ENCODE results near the gene APEH. TPM values are rescaled to one million over a fixed set of nuclear protein-coding genes. Genes with fewer than 3 reads are reported as not detected.

Gene APEH
- total RNA-seq, 1 donor from 2014 or later, result 105 TPM

GRCh38 chr3:49653621-49654020 is 20.5 kb upstream of the APEH start:
- H3K27me3 Mint-ChIP-seq (ENCODE audit: unreplicated experiment), result no peaks in the 10 kb centered on the region
- no peak overlapping the region for H3K27ac Mint-ChIP-seq (ENCODE audit: unreplicated experiment)
- peaks cover 3% of the 10 kb centered on the region for H3K4me1 Mint-ChIP-seq (ENCODE audit: unreplicated experiment)
- no peaks in the 10 kb centered on the region for H3K36me3 Mint-ChIP-seq (ENCODE audit: unreplicated experiment)
- no peak for TF ChIP-seq CTCF (IDR thresholded peaks at IDR 0.05)
- DNase-seq (ENCODE audit: extremely low spot score, unreplicated experiment), result no peak
- H3K4me3 Mint-ChIP-seq (ENCODE audit: unreplicated experiment), result no peak overlapping the region
- H3K9me3 Mint-ChIP-seq (ENCODE audit: unreplicated experiment), result no peaks in the 10 kb centered on the region

GRCh38 chr3:49654176-49654825 is 19.9 kb upstream of the APEH start:
- no peak overlapping the region for H3K27ac Mint-ChIP-seq (ENCODE audit: unreplicated experiment)
- no peaks in the 10 kb centered on the region for H3K27me3 Mint-ChIP-seq (ENCODE audit: unreplicated experiment)
- H3K4me1 Mint-ChIP-seq (ENCODE audit: unreplicated experiment), result peaks cover 3% of the 10 kb centered on the region
- no peak for DNase-seq (ENCODE audit: extremely low spot score, unreplicated experiment)
- no peaks in the 10 kb centered on the region for H3K9me3 Mint-ChIP-seq (ENCODE audit: unreplicated experiment)
- H3K36me3 Mint-ChIP-seq (ENCODE audit: unreplicated experiment), result no peaks in the 10 kb centered on the region
- no peak for TF ChIP-seq CTCF (IDR thresholded peaks at IDR 0.05)
- no peak overlapping the region for H3K4me3 Mint-ChIP-seq (ENCODE audit: unreplicated experiment)

- Mint-ChIP-seq H3K27me3 (ENCODE audit: unreplicated experiment) (no peaks in the 10 kb centered on the region), H3K27ac (ENCODE audit: unreplicated experiment) (no peak overlapping the region), H3K4me3 (ENCODE audit: unreplicated experiment) (no peak overlapping the region), H3K4me1 (ENCODE audit: unreplicated experiment) (peaks cover 3% of the 10 kb centered on the region), H3K9me3 (ENCODE audit: unreplicated experiment) (no peaks in the 10 kb centered on the region), H3K36me3 (ENCODE audit: unreplicated experiment) (no peaks in the 10 kb centered on the region)
- TF ChIP-seq CTCF (IDR thresholded peaks at IDR 0.05), result no peak
- no peak for DNase-seq (ENCODE audit: extremely low spot score, unreplicated experiment)
These were observed 19.1 kb upstream of the APEH start for GRCh38 chr3:49654955-49655556.

- no peak for TF ChIP-seq CTCF (IDR thresholded peaks at IDR 0.05)
- no peaks in the 10 kb centered on the region for H3K9me3 Mint-ChIP-seq (ENCODE audit: unreplicated experiment)
- H3K4me1 Mint-ChIP-seq (ENCODE audit: unreplicated experiment), result peaks cover 3% of the 10 kb centered on the region
- no peaks in the 10 kb centered on the region for H3K36me3 Mint-ChIP-seq (ENCODE audit: unreplicated experiment)
- no peak overlapping the region for H3K27ac Mint-ChIP-seq (ENCODE audit: unreplicated experiment)
- no peaks in the 10 kb centered on the region for H3K27me3 Mint-ChIP-seq (ENCODE audit: unreplicated experiment)
- DNase-seq (ENCODE audit: extremely low spot score, unreplicated experiment), result no peak
- no peak overlapping the region for H3K4me3 Mint-ChIP-seq (ENCODE audit: unreplicated experiment)
These were observed 18.3 kb upstream of the APEH start for GRCh38 chr3:49655731-49656285.

GRCh38 chr3:49656541-49657112 is 17.5 kb upstream of the APEH start:
- no peak for TF ChIP-seq CTCF (IDR thresholded peaks at IDR 0.05)
- H3K36me3 Mint-ChIP-seq (ENCODE audit: unreplicated experiment), result no peaks in the 10 kb centered on the region
- no peak overlapping the region for H3K4me3 Mint-ChIP-seq (ENCODE audit: unreplicated experiment)
- H3K27ac Mint-ChIP-seq (ENCODE audit: unreplicated experiment), result no peak overlapping the region
- no peak for DNase-seq (ENCODE audit: extremely low spot score, unreplicated experiment)
- no peaks in the 10 kb centered on the region for H3K27me3 Mint-ChIP-seq (ENCODE audit: unreplicated experiment)
- peaks cover 3% of the 10 kb centered on the region for H3K4me1 Mint-ChIP-seq (ENCODE audit: unreplicated experiment)
- no peaks in the 10 kb centered on the region for H3K9me3 Mint-ChIP-seq (ENCODE audit: unreplicated experiment)

Data from osteocyte (in vitro differentiated cells).